Vagina (tissue), 2 donors: ENCODE data around the gene ZNF440. TPM values are rescaled to one million over a fixed set of nuclear protein-coding genes. Genes with fewer than 3 reads are reported as not detected.

Source experiments
- DNase-seq, 2 donors: peaks; one replicate each; pipeline ENCODE4 v3.0.0-alpha.2; 2017; ENCODE audit errors: extremely low spot score in 2 of 2
- H3K27ac ChIP-seq: fragments of 200-600 bp; sonication (generic); one replicate; pipeline ENCODE4 v1.5.1; 2019
- H3K27me3 ChIP-seq: fragments of 200-600 bp; sonication (generic); one replicate; pipeline ENCODE4 v1.5.1; 2019
- H3K36me3 ChIP-seq, 2 donors: fragments of 200-600 bp; sonication (generic); one replicate each; pipeline ENCODE4 v1.5.1; 2017 to 2019
- H3K4me1 ChIP-seq: fragments of 200-600 bp; sonication (generic); one replicate; pipeline ENCODE4 v1.5.1; 2019
- H3K4me3 ChIP-seq, 2 donors: fragments of 200-600 bp; sonication (generic); 1 replicate in 1 of 2; 2 replicates in 1 of 2; pipeline ENCODE4 v1.5.1; 2016 to 2019
- H3K9me3 ChIP-seq: fragments of 200-600 bp; sonication (generic); one replicate; pipeline ENCODE4 v1.5.1; 2019
- POLR2A ChIP-seq, 2 donors: fragments of 450-650 bp; IDR thresholded peaks; one replicate each; pipeline ENCODE4 v1.6.1; 2017; ENCODE audit warnings: antibody characterized with exemption in 2 of 2, mild to moderate bottlenecking in 2 of 2, moderate library complexity in 2 of 2
- POLR2AphosphoS5 ChIP-seq, 2 donors: sonication (generic); formaldehyde crosslinking; IDR thresholded peaks; one replicate each; pipeline ENCODE4 v1.9.0; 2017; ENCODE audit warnings: antibody characterized with exemption in 2 of 2, mild to moderate bottlenecking in 2 of 2, low read depth in 1 of 2; ENCODE audit not compliant: insufficient read depth in 1 of 2
- intact Hi-C: fragments of 100-400 bp; cut with DNase I; formaldehyde crosslinking; loops from one replicate; pipeline ENCODE4 v1.15.1; 2023
- total RNA-seq: library from RNA; depleted of rRNA; stranded (reverse); fragments of >200 nt; gene quantifications from one replicate; pipeline ENCODE4 v1.2.3, GENCODE V29; 2016
- TF ChIP-seq, protein P1 (sequence below), 3 experiments: fragments of 450-650 bp in 2 of 3; fragments of 200-600 bp in 1 of 3; sonication (generic) in 1 of 3; IDR thresholded peaks; one replicate each; pipeline ENCODE4 v1.5.1; 2017 to 2019; ENCODE audit warnings: antibody characterized with exemption in 3 of 3, mild to moderate bottlenecking in 2 of 3, moderate library complexity in 2 of 3

ZNF440 gene
- total RNA-seq, 1 donor from 2014 or later = 21.4 TPM

DNA sequence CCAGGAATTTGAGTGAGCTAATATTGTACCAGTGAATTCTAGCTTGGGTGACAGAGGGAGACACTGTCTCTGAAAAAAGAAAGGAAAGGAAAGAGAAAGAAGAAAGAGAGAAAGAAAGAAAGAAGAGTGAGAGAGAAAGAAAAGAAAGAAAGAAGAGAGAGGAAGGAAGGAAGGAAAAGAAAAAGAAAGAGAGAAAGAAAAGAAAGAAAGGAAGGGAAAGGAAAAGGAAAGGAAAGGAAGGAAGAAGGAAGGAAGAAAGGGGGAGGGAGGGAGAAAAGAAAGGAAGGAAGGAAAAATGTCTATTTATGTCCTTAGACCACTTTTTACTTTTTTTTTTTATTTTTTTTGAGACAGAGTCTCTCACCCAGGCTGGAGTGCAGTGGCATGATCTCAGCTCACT, 21.1 kb upstream of the ZNF440 start:
- Histone ChIP-seq H3K9me3 (peaks cover 9% of the 10 kb centered on the region), H3K27ac (no peak overlapping the region), H3K27me3 (no peaks in the 10 kb centered on the region), H3K4me1 (peaks cover 9% of the 10 kb centered on the region), H3K4me3 (no peak overlapping the region), H3K36me3 (no peaks in the 10 kb centered on the region)
- TF ChIP-seq POLR2AphosphoS5 (IDR thresholded peaks at IDR 0.05; ENCODE audit: insufficient read depth in 1 of 2, low read depth in 1 of 2) (no peak), POLR2A (IDR thresholded peaks at IDR 0.05) (no peak)
- TF ChIP-seq, protein P1, sequence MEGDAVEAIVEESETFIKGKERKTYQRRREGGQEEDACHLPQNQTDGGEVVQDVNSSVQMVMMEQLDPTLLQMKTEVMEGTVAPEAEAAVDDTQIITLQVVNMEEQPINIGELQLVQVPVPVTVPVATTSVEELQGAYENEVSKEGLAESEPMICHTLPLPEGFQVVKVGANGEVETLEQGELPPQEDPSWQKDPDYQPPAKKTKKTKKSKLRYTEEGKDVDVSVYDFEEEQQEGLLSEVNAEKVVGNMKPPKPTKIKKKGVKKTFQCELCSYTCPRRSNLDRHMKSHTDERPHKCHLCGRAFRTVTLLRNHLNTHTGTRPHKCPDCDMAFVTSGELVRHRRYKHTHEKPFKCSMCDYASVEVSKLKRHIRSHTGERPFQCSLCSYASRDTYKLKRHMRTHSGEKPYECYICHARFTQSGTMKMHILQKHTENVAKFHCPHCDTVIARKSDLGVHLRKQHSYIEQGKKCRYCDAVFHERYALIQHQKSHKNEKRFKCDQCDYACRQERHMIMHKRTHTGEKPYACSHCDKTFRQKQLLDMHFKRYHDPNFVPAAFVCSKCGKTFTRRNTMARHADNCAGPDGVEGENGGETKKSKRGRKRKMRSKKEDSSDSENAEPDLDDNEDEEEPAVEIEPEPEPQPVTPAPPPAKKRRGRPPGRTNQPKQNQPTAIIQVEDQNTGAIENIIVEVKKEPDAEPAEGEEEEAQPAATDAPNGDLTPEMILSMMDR (IDR thresholded peaks at IDR 0.05) = no peak
- no peak for DNase-seq
- intact Hi-C loops = loop anchor here (10.0 kb wide), 1 partner anchor 118 kb away; no protein-coding TSS in a partner anchor

DNA sequence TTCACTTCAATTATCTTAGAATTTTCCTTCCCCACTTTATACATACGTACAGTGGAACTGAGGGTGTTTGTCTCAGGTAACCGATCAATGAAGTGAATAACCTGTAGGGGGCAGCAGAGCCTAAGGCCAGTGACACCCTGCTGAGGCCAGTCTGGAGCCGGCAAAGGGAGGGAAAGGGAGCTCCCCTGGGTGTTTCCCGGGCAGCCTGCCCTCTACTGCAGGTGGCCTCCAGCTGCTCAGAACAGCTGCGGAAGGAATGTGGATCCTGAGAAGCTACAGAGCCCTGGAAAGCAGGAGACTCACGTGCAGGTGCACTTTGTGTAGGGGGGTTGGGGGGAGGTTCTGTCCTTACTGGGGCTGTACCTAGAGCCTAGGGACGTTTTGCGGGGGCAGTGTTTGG, 16.6 kb upstream of the ZNF440 start:
- peaks cover 24% of the 10 kb centered on the region for H3K4me1 ChIP-seq
- no peaks in the 10 kb centered on the region for H3K27me3 ChIP-seq
- peak overlapping the region; percentile 63 to 79 for H3K4me3 ChIP-seq
- no peak for DNase-seq
- H3K36me3 ChIP-seq = no peaks in the 10 kb centered on the region
- TF ChIP-seq, protein P1 (IDR thresholded peaks at IDR 0.05) = peak; percentile 66 to 78 (median 70)
- TF ChIP-seq POLR2A (IDR thresholded peaks at IDR 0.05) (no peak), POLR2AphosphoS5 (IDR thresholded peaks at IDR 0.05; ENCODE audit: insufficient read depth in 1 of 2, low read depth in 1 of 2) (peak; percentile 51 to 84)
- no peaks in the 10 kb centered on the region for H3K9me3 ChIP-seq
- intact Hi-C loops = loop anchor here (10.0 kb wide), 1 partner anchor 123 kb away; no protein-coding TSS in a partner anchor
- peak overlapping the region; percentile 84 for H3K27ac ChIP-seq

DNA sequence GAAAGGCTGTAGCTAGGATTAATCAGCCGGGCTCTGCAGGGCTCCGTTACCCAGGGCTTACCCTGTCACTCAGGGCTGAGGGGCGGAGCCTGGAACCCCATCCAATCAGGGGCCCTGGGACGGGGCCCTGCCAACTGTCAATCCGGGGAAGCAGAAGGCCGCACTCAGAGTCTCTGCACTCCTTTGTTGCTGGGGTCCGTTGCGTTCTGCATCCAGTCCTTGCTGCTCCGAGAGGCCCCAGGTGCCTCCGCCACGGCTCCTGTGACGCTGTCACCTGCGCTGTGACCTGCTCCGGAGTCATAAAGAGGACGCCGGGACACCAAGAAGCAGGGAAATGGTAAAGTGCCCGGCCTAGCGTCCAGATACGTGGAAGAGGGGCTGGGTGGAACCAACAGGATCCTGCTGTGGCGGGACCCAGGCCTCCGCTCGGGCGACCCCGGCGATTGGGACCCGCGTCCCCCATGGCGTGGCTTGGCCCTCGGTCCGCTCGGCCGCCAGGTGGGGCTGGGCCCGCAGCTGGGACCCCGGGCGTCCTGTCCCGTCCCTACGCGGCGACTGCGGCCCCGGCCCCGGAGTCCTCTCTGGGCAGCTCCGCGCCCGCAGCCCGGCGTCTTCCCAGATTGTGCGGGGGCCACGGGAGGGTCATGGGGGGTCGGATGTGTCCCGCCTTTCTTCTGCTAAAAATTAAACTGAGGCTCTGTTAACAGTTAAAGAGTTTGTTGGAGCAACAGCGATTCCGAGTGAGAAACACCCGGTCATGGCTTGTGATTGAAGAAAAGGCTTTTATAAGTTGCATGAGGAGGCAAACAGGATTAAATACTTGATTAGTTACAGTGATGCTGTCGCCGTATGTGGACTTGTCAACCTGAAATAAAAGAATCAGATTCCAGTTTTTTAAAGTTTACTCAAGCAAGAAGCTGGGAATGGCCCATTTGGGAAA, 15.4 kb upstream of the ZNF440 start, which contains the start of gene ZNF491:
Gene ZNF491, plus strand, starts transcription at position 133 of the 940 bp plus-strand sequence. CDS start 7,431 bp downstream, outside the sequence.
- Histone ChIP-seq H3K4me1 (peaks cover 24% of the 10 kb centered on the region), H3K27ac (peak within 1 kb of the TSS; percentile 84), H3K9me3 (no peaks in the 10 kb centered on the region), H3K36me3 (no peaks in the 10 kb centered on the region), H3K27me3 (no peaks in the 10 kb centered on the region), H3K4me3 (peak within 1 kb of the TSS; percentile 63 to 79)
- DNase-seq = peak in 1 of 2 donors; percentile 90
- peak in 1 of 2 donors; percentile 42 for TF ChIP-seq POLR2A (IDR thresholded peaks at IDR 0.05)
- TF ChIP-seq POLR2AphosphoS5 (IDR thresholded peaks at IDR 0.05; ENCODE audit: insufficient read depth in 1 of 2, low read depth in 1 of 2) = peak; percentile 79 to 85
- TF ChIP-seq, protein P1 (IDR thresholded peaks at IDR 0.05) = peak in 1 of 3 experiments; percentile 6
- intact Hi-C loops = loop anchor here (10.0 kb wide), 1 partner anchor 124 kb away; no protein-coding TSS in a partner anchor

GRCh38 chr19:11806354-11807098, 7.5 kb upstream of the ZNF440 start:
- Histone ChIP-seq H3K27me3 (no peaks in the 10 kb centered on the region), H3K27ac (no peak overlapping the region), H3K9me3 (peaks cover 24% of the 10 kb centered on the region), H3K4me1 (no peaks in the 10 kb centered on the region), H3K36me3 (peaks cover 0 to 21% of the 10 kb centered on the region in 2 donors), H3K4me3 (no peak overlapping the region)
- intact Hi-C loops = no loop called here
- TF ChIP-seq, protein P1 (IDR thresholded peaks at IDR 0.05) = no peak
- TF ChIP-seq POLR2AphosphoS5 (IDR thresholded peaks at IDR 0.05; ENCODE audit: insufficient read depth in 1 of 2, low read depth in 1 of 2) = no peak
- no peak for TF ChIP-seq POLR2A (IDR thresholded peaks at IDR 0.05)
- DNase-seq = no peak
